ENCODE measurements around the gene PDE3B.

The PDE3B gene

DNA sequence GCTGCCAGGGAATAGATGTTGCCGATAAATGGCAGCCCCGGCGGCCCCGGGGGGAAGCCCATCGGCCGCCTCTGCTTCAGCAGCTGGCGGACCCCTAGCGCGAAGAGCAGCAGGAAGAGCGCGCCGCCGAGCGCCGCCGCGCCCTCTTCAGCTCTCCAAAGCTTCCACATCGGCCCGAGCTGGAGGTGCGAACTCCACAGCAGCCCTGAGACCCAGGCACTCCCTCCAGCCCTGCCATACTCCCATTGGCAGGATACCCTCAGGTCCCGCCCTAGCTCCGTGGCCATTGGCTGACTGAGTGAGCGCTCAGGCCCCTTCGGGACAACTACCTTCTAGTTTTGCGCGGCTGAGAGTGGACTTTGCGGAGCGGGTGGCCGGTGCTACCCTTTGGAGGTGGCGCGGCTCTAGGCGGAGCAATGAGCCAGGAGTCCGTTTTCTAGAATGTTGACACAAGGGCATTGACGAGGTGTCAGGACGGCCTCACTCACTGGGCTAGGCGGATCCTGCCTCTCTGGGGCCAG is 248.5 kb downstream of the PDE3B start, which contains the start of gene CYP2R1:
CYP2R1 (minus strand) TSS at position 196 of the 521 bp plus-strand sequence; CDS start at position 170, 26 bp downstream.
- DNase-seq: peak; percentile 86

DNA sequence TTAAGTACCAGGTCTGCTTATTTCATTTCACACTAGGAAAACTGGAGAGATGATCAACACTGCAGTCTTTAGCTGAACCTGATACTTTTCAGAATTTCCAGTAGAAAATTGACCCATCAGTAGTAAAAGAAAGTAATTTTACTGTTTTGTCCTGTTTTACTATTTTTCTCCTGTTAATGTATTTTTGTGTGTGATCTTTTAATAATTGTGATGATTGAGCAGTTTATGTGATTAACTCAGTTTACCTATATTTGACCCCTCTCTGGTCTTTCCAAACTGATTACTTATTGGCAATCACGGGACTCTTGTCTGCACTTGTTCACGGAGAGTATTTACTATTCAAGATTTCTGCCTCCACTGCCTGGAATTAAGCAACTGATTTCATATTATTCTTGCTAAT is 249.0 kb downstream of the PDE3B start:
- no peak for DNase-seq

DNA sequence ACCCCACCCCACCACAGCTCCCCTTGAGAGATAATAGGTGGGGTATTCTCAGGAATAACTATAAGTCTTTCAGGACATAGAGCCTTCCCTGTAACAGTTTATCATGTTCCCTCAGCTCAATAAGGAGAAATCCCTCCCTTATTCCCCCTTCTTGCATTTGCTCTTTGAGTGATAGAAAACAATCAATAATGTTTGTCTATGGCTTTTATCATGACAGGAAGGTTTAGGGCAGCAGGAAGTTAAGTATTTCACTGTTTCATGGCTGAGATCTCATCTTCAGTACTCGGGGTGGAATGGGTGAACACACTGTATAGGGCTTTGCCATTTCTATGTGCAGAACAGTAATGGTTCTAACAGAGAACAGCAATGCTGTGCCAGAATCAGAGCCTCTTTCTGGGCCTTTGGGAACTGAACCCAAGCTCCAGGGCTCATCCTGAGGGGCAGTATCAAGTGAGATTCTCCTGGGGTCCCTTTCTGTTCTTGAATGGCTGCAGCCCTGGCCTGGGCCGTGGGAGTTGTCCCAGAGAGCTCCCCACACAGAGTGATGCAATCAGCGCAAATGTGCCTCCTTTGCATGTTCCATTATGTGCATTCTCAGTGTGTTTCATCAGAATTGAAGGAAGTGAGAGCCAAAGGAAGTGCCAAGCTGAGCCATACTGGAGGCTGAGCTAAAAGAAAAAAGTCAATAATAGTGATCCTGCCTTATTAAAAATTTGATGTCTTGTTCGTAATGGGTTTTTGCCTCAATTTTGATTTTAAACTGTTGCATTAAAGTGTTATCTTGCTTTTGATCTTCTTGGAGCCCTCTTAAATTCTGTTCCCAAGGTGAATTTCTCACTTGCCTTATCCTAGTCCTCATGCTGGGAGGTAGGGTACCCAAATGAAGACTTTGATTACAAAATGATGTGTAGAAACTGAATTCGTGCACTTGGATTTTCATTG is 251.3 kb downstream of the PDE3B start:
- DNase-seq: no peak

DNA sequence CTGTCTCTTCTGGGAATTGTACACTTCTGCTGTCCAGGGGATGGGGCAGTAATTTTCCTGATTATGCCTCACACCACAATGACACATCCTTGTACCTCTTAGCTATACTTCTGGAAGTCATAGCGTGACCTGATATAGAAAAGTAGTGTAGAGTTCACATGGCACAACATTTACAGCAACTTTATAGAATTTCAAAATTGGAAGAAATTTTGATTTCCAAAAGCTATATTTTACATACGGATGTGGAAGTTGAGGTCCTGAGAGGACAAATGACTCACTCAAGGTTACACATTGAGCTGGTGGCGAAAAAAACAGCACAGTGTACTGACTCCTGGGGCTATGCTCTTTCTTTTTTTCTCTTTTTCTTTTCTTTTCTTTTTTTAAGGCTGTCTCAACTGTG is 254.8 kb downstream of the PDE3B start:
- DNase-seq: no peak

DNA sequence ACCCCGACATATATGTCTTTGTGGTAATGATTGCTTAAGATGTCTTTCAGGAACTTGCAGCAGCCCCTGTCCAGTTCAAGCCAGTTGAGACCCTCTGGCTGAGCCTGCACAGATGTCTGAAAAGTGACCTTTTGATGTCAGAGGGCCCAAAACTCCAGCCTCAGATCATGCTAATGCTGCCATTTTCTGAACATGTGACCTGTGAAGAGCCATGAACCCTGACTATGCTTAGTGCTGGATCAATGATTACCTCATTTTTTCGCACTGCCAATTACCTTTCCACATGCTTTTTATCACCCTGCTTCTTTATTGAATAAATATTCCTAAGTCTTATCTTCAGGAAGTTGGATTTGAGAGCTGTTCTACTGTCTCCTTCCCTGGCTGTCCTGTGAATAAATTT is 255.3 kb downstream of the PDE3B start:
- no peak for DNase-seq

DNA sequence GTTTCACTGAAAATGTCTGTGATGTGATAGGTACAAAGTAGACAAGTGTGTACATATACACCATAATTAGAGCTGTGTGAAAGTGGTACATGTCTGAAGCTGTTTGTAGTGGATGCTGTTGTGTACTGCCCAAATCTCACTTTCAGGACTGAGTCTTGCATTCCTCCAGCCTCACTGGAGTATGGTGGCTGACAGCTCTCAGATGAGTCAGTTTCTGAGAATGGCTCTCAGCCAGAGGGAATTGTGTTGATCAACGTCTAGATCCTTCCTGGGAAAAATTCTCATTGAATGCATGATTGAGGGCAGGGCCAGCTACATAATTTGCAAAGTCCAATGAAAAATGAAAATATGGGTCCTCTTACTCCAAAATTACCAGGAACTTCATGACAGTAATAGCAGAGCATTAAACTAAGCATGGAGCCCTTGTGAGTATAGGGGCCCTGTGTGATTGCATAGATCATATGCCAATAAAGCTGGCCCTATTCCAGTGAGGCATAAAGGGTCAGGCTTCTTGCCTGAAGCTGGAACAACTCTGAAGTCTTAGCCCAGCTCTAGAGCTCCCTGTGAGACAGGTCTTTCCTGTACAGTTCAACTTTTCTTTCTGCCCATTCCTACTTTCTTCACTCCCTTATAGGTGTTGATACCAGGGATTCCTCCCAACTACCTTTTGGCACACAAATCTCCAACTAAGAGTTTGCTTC is 259.2 kb downstream of the PDE3B start:
- no peak for DNase-seq

DNA sequence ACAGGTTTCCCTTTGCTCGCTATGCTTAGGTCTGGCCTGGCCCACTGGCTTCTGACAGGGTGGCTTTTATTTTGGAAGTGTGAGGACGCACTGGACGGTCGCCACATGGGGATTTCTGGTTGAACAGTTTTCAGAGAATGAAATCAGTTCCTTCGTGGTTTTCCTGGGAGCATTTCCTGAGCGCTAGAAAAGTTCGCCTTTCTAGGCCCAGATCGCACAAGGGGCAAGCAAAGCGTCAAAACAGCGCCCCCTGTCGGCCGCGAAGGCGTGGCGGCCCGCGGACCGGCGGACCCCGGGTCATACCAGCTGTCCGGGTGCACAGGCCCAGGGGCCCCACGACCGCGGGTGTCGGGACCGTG is 261.1 kb downstream of the PDE3B start:
- no peak for DNase-seq

DNA sequence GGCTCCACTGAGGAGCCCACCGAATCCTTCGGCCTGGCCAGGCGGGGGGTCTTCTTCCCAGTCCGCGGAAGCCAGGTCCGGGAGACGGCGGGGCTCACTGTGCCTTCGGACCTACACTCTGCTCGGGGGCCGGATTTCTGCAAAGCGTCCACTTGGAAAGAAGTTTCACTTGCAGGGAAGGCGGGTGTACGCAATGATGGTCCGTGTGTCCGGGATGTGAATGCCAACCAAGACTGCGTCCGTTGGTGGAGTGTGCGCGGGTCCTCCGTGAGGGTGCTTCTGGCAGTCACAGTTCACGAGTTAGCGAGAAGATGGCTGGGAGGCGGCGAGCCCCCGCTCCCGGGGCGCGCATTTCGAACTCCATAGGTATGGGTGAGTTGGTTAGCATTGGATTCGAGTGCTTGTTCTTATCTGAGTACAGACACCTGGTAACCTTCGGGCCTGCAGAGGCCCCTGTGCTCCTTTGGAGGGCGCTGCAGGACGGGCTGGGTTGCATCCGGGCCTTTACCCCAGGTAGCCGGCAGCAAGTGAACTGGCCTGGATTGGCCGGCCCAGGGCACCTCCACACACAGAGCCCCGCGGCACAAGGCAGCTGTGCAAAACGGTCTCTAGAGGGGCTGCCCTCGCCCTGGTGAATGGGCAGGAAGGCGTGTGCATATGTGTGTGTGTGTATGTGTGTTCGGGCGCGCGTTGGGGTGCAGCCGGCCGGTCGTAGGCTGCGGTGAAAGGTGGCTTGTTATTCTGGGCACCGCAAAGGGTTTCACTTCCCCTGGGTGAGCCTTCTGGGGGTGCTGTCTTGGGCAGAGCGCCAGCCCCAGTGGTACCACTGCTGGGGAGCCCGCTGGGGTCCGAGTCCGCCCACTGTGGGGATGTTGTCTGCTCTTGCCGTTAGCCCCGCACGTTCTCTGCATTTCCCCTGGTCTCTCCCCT is 261.8 kb downstream of the PDE3B start:
- no peak for DNase-seq

DNA sequence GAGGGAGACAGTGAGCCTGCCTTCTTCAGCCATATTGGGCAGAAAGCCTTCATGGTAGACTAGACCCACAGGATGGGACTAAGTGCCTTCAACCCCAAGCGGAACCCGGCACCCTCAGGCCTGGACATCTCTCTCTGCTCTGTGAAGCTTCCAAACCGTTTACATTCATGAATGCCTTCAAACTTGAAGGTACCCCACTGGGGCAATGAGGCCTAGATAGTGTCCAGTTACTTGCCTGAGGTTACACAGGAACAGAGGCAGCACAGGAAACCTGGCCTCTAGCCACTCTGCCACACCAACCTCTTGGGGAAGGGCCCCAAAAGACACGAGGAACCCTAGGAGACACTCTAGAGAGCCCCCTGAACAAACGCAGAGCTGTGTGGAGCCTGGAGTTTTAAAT is 263.0 kb downstream of the PDE3B start:
- no peak for DNase-seq

DNA sequence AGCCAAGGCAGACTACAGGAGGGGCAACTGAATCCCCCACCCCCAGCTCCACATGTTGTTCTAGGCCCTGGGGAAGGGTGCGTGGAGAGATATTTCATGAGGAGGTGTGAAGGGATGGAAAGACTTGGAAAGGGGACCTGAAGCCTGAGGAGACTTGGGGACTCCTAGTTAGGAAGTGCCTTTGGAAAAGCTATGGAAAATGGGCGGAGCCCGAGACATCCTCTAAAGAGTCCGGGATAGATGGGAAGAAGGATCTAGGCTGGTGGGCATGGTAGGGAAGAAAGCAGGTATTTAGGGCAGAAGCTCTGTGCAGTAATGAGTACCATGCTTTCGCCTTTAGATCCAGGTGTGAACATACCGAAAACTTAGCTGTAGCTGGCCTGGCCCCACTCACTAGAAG is 263.4 kb downstream of the PDE3B start:
- DNase-seq: no peak

DNA sequence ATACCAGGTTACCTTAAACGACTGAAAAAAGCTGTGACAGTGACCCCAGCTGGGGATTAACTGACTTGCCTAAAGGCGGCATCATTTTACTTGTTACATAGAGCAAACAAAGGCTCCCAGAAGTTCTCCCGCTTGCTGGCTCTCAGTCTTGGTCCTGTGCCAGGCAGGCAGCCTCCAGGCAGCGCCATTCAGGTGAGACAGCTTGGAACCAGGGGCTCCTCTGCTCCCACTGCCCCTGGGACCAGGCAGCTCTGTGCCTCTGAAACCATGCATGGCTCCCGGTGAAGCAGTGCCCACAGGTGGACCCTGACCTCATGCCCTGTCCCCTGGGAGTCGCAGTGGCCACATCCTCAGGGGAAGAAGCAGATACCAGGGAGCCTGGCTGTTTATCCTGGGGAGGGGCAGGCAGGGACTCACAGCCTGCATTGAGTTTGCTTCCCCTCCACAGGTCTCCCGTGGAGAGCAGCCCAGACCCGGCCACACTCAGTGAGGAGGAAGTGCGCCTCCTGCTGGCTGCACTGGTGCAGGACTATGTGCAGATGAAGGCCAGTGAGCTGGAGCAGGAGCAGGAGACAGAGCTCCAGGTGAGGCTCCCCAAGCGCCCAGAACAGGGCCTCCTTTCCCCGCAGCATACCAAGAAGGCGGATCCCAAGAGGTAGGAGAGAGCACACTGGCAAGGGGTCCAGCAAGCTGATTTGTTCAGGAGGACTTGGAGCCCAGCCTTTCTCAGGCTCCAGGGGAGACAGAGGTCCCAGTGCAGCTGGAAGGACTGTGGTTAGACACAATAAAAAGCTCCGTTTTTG is 264.0 kb downstream of the PDE3B start:
- DNase-seq: peak; percentile 85

DNA sequence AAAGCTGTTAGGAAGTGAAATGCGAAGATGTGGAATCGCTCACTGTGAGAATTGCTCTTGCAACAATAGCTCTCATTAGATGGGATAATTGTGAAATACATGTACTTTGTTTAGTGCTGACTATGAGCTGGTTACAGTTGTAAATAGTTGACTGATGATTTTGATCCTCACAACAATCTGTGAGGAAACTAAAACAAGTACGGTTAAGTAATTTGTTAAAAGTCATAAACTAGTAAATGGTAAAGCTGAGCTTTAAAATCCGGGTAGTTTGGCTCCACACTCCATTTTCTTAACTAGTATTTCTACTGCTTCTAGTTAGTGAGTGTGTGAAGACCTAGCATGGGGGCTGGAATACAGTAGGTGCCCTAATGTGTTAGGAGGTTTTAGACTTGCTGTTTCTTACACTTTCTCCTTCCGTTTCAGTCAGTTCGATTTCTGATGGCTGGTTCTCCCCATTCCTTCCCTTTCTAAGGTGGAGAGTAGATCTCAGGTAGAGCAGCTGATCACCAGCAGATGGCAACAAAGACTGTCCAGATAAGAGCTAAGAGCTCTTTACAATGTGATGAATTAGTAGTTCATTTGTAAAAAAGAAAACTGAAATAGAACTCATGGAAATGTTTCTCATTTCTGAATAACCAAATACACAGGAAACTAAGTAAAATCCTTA is 264.7 kb downstream of the PDE3B start:
- peak; percentile 80 for DNase-seq

DNA sequence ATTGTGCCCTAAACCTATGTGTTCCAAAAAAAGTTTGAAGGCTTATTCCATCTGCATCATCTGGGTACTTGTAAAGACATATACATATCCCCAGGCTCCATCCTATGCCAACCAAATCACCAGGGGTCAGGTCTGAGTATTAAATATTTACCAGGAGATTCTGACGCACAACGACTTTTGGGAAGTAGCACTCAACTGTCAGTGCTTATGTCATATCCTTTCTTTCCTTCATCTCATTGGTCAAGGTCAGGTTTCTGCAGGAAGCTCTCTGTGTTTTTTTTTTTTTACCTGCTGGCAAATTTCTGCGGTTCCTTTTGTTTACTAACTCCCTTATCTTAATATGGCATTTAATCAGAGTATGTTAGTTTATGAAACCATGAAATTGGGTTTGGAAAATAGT is 270.9 kb downstream of the PDE3B start:
- DNase-seq: no peak

DNA sequence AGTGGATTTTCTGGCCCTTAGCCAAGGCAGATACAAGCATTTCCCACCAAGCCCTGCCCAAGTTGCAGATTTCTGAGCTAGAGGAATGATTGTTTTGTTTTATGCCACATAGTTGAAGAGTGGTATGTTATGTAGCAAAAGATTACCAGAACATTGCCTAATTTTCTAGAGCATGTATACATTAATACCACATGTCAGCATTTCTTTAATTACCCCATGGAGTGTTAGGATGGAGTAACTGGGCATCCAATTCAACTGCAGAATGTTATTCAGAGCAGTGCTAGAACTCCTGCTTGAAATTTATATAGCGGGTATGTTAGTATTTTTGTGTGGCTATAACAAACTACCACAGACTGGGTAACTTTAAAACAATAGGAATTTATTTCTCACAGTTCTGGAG is 272.8 kb downstream of the PDE3B start:
- DNase-seq: no peak
